Upper lobe of left lung (tissue), 6 donors: ENCODE data around the gene ATG2B. TPM values are rescaled to one million over a fixed set of nuclear protein-coding genes. Genes with fewer than 3 reads are reported as not detected.

Source experiments
- ATAC-seq, 2 donors: fragments of 200-7000 bp; cut with Tn5 transposase; one replicate each; pipeline ENCODE4 v1.9.1; 2022; ENCODE audit warnings: mild to moderate bottlenecking in 2 of 2, moderate library complexity in 2 of 2; ENCODE audit not compliant: low FRiP score in 2 of 2
- DNase-seq, 2 donors: peaks; one replicate each; pipeline ENCODE4 v3.0.0-alpha.2; 2019 to 2020
- H3K27ac ChIP-seq, 4 donors: fragments of 200-600 bp; sonication (generic); one replicate each; pipeline ENCODE4 v1.5.1; 2016 to 2019
- H3K27me3 ChIP-seq, 4 donors: fragments of 200-600 bp; sonication (generic); one replicate each; pipeline ENCODE4 v1.5.1; 2017 to 2019
- H3K36me3 ChIP-seq, 4 donors: fragments of 200-600 bp; sonication (generic); one replicate each; pipeline ENCODE4 v1.5.1; 2016 to 2019
- H3K4me1 ChIP-seq, 4 donors: fragments of 200-600 bp; sonication (generic); one replicate each; pipeline ENCODE4 v1.5.1; 2018 to 2019
- H3K4me3 ChIP-seq, 4 donors: fragments of 200-600 bp; sonication (generic); one replicate each; pipeline ENCODE4 v1.5.1; 2017 to 2019; ENCODE audit warnings: mild to moderate bottlenecking in 2 of 4, moderate library complexity in 1 of 4
- H3K9me3 ChIP-seq, 4 donors: fragments of 200-600 bp; sonication (generic); one replicate each; pipeline ENCODE4 v1.5.1; 2018 to 2019
- CTCF ChIP-seq, 6 experiments: fragments of 450-650 bp in 4 of 6; fragments of 200-600 bp in 2 of 6; sonication (generic) in 2 of 6; IDR thresholded peaks; one replicate each; pipeline ENCODE4 v1.5.1; 2016 to 2019; ENCODE audit warnings: antibody characterized with exemption in 6 of 6
- EP300 ChIP-seq, 4 donors: sonication (generic); formaldehyde crosslinking; IDR thresholded peaks; one replicate each; pipeline ENCODE4 v1.5.1; 2017; ENCODE audit warnings: antibody characterized with exemption in 4 of 4, control low read depth in 2 of 4
- POLR2A ChIP-seq, 4 donors: fragments of 450-650 bp; IDR thresholded peaks; one replicate each; pipeline ENCODE4 v1.5.1; 2016 to 2017; ENCODE audit warnings: antibody characterized with exemption in 4 of 4, mild to moderate bottlenecking in 2 of 4
- POLR2AphosphoS5 ChIP-seq, 2 donors: sonication (generic); formaldehyde crosslinking; IDR thresholded peaks; one replicate each; pipeline ENCODE4 v1.5.1; 2017; ENCODE audit warnings: antibody characterized with exemption in 2 of 2
- WGBS, 2 donors: methylation state at CpG; one replicate each; pipeline ENCODE4 v1.1.5; 2017 to 2018; 5-methylcytosine and 5-hydroxymethylcytosine counted together
- total RNA-seq, 6 donors: library from RNA; depleted of rRNA in 4 of 6; stranded (reverse); fragments of >200 nt in 4 of 6; gene quantifications; one replicate each; pipeline versions ENCODE4 v1.1.0 to v1.2.1, GENCODE V29; 2016 to 2021
- donor health status: DM: no; HTN: no; CAD: no; lungs with moderate emphysema.
- donor health status: DM: no; HTN: yes; CAD: no; lungs with severe emphysema.

Gene ATG2B
- total RNA-seq, 6 donors from 2014 or later, result 18.1 to 79.6 (median 20.0) TPM

- no peak overlapping the region for H3K27ac ChIP-seq
- no peak for TF ChIP-seq EP300 (IDR thresholded peaks at IDR 0.05)
- TF ChIP-seq CTCF (IDR thresholded peaks at IDR 0.05), result no peak
- no peak for TF ChIP-seq POLR2AphosphoS5 (IDR thresholded peaks at IDR 0.05)
- no peak for TF ChIP-seq POLR2A (IDR thresholded peaks at IDR 0.05)
- H3K36me3 ChIP-seq, result peaks cover 4 to 21% (median 9%) of the 10 kb centered on the region in 4 donors
- H3K4me1 ChIP-seq, result peaks cover 0 to 8% (median 5%) of the 10 kb centered on the region in 4 donors
- H3K9me3 ChIP-seq, result peaks cover 5 to 11% (median 8%) of the 10 kb centered on the region in 4 donors
- ATAC-seq (no peak), DNase-seq (no peak)
- no peaks in the 10 kb centered on the region for H3K27me3 ChIP-seq
- H3K4me3 ChIP-seq, result no peak overlapping the region
- WGBS, 2 donors, result 98 to 100% methylated on average over 2 of the region's 2 CpGs
Observed at GRCh38 chr14:96280104-96280503, 83.0 kb downstream of the ATG2B start.

GRCh38 chr14:96279564-96279963 lies 83.6 kb downstream of the ATG2B start:
- peak in 1 of 2 donors; percentile 23 for DNase-seq
- Histone ChIP-seq H3K9me3 (peaks cover 5 to 11% (median 8%) of the 10 kb centered on the region in 4 donors), H3K27me3 (no peaks in the 10 kb centered on the region), H3K4me1 (peaks cover 0 to 8% (median 5%) of the 10 kb centered on the region in 4 donors), H3K36me3 (peaks cover 4 to 17% (median 9%) of the 10 kb centered on the region in 4 donors), H3K4me3 (no peak overlapping the region), H3K27ac (no peak overlapping the region)
- TF ChIP-seq EP300 (IDR thresholded peaks at IDR 0.05), result no peak
- TF ChIP-seq POLR2AphosphoS5 (IDR thresholded peaks at IDR 0.05), result no peak
- TF ChIP-seq CTCF (IDR thresholded peaks at IDR 0.05), result no peak
- TF ChIP-seq POLR2A (IDR thresholded peaks at IDR 0.05), result no peak
- no peak for ATAC-seq
- 63 to 74% methylated on average over 6 to 8 of the region's 8 CpGs for WGBS, 2 donors

DNA sequence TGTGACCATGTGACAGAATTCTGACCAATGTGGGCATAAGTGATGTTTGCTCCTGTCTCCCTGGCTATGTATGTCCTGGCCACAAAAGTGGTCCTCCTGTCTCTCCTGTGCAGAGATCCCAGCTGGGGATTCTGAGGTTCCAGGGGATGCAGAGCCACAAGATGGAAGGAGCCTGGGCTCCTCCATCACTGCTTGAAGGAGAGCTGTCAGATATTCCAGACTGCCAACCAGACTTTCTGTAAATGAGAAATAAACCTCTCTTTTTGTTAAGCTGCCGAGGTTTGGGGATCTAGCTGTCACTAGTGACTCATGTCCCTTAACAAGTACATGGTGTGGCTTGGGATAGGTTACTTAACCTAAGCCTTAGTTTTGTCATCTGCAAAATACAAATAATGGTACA lies 85.3 kb downstream of the ATG2B start:
- Histone ChIP-seq H3K4me3 (no peak overlapping the region), H3K4me1 (peaks cover 0 to 8% (median 5%) of the 10 kb centered on the region in 4 donors), H3K9me3 (peaks cover 5 to 11% (median 8%) of the 10 kb centered on the region in 4 donors), H3K27ac (no peak overlapping the region), H3K36me3 (peaks cover 0 to 6% (median under 1%) of the 10 kb centered on the region in 4 donors), H3K27me3 (no peaks in the 10 kb centered on the region)
- no peak for DNase-seq
- 89 to 100% methylated on average over 1 of the region's 1 CpG for WGBS, 2 donors
- TF ChIP-seq CTCF (IDR thresholded peaks at IDR 0.05) (no peak), POLR2AphosphoS5 (IDR thresholded peaks at IDR 0.05) (no peak), EP300 (IDR thresholded peaks at IDR 0.05) (no peak), POLR2A (IDR thresholded peaks at IDR 0.05) (no peak)
- no peak for ATAC-seq

DNA sequence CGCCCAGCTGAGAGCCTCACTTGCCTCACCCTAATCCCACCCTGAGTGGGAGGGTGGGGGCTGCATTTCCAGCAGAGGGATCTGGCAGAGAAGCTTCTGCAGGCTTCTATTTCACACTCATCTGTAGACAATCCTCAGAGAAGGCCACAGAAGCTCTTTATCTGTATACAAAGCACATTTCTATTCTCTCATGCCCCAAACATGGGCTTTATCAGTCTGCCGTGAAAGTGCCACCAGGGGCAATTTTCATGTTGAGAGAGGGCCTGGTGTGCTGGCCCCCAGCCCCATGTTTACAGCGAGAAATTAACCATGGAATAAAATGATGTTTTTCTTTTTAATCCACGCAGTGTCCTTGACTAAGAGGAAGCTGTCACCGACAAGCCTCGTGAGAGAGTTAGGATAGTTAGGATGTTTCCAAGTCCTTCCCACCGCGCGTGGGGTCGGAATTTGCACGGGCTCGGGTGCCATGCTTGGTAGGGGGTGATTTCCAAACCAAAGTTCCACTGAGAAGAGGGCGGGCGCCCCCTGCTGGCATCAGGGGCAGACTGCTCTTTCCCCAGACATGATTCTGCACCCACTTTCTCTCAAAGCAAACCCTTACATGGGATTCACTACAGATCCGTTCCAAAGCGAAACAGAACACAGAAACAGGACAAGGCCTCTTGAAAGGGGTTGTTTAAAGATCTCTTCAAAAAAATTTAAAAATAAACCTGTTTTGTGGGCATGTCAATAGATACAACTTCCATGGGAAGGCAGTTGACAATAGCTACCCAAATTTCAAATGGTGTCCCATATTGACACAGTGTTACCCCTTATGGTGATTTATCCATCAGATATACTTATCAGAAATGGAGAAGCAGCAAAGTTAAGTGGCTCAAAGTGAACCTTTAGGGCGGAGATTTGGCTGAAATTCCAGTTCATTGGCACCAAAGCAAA lies 87.7 kb downstream of the ATG2B start:
- Histone ChIP-seq H3K36me3 (no peaks in the 10 kb centered on the region), H3K27me3 (no peaks in the 10 kb centered on the region), H3K4me1 (peaks cover 0 to 8% (median 5%) of the 10 kb centered on the region in 4 donors), H3K27ac (no peak overlapping the region), H3K4me3 (no peak overlapping the region), H3K9me3 (peaks cover 8 to 16% (median 12%) of the 10 kb centered on the region in 4 donors)
- peak; percentile 63 to 90 for DNase-seq
- 18 to 19% methylated on average over 17 of the region's 17 CpGs for WGBS, 2 donors
- ATAC-seq, result peak; percentile 49 to 71
- TF ChIP-seq POLR2AphosphoS5 (IDR thresholded peaks at IDR 0.05), result no peak
- TF ChIP-seq POLR2A (IDR thresholded peaks at IDR 0.05), result no peak
- peak; percentile 76 to 93 (median 82) for TF ChIP-seq CTCF (IDR thresholded peaks at IDR 0.05)
- TF ChIP-seq EP300 (IDR thresholded peaks at IDR 0.05), result no peak
